ENCODE results near the gene ACER3.
"Not testable (repeated sequence)": the region's sequence is repeated elsewhere in the genome, so short reads cannot be mapped to it uniquely, and the experiment has no call there.

Gene ACER3

DNA sequence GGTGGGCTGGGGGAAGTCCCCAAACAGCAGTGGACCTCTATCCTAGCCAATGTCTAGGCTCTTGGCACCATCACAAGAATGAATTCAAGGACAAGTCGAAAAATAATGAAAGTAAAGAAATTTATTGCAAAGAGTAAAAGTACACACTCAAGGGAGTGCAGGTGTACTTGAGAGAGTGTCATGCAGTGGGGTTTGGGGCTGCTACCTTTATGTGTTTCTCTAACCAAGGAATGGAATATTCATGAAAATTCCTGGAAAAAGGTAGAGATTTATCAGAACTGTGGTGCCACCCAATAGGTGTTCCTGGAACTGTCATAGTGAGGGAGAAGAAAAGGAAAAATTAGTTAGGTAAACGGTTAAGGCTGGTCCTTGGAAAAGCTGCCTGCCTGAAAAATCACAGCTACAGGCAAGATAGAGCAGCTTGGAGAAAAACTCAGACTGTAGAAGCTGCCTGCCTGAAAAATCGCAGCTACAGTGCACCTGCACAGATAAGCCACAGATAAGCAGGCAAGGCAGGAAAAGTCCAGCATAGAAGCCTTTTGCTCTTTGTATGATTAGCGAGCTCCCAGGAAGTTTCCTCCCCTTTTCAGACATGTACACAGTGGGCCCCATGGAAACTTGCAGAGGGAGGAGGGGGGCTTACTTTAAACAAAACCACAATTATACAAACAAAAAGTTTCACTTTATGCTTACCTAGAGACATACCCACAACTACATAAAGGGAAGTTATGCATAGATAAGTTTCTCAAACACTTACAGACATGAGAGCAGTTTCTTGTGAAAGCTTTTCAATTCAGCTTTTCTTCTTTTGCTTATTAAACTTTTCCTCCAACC lies 102.1 kb downstream of the ACER3 start:
- DNase-seq, result no peak
- WGBS (ENCODE audit: extremely low coverage, insufficient coverage, low lambda C conversion rate), result no CpG with 5 or more reads among the region's 4 CpGs
- Histone ChIP-seq H3K9ac (ENCODE audit: low read length) (no peak overlapping the region), H3K4me2 (ENCODE audit: low read length) (no peak overlapping the region), H3K18ac (ENCODE audit: low read length) (no peak overlapping the region), H2BK15ac (replicated peaks; ENCODE audit: low read depth) (no peak overlapping the region), H3K36me3 (ENCODE audit: control insufficient read depth, insufficient read depth, low read length) (no peaks in the 10 kb centered on the region), H3K4me3 (ENCODE audit: low read length) (no peak overlapping the region), H3K27me3 (ENCODE audit: insufficient read depth, low read length, poor library complexity) (no peaks in the 10 kb centered on the region), H3K4ac (ENCODE audit: low read depth, low read length) (no peak overlapping the region), H4K8ac (ENCODE audit: low read depth, low read length) (no peak overlapping the region), H3K79me2 (ENCODE audit: control insufficient read depth, insufficient read depth, low read length) (no peaks in the 10 kb centered on the region), H2AK5ac (ENCODE audit: low read length) (no peak overlapping the region), H3K23ac (ENCODE audit: low read length) (no peak overlapping the region), H4K5ac (ENCODE audit: low read length) (no peak overlapping the region), H3K56ac (ENCODE audit: low read length) (no peak overlapping the region), H3K27ac (ENCODE audit: low read depth, low read length) (no peak overlapping the region), H2BK5ac (ENCODE audit: low read length) (no peak overlapping the region), H3K4me1 (ENCODE audit: control insufficient read depth, low read depth, low read length) (no peaks in the 10 kb centered on the region), H2BK120ac (ENCODE audit: low read depth, low read length) (no peak overlapping the region), H3K79me1 (ENCODE audit: low read length) (no peaks in the 10 kb centered on the region)

DNA sequence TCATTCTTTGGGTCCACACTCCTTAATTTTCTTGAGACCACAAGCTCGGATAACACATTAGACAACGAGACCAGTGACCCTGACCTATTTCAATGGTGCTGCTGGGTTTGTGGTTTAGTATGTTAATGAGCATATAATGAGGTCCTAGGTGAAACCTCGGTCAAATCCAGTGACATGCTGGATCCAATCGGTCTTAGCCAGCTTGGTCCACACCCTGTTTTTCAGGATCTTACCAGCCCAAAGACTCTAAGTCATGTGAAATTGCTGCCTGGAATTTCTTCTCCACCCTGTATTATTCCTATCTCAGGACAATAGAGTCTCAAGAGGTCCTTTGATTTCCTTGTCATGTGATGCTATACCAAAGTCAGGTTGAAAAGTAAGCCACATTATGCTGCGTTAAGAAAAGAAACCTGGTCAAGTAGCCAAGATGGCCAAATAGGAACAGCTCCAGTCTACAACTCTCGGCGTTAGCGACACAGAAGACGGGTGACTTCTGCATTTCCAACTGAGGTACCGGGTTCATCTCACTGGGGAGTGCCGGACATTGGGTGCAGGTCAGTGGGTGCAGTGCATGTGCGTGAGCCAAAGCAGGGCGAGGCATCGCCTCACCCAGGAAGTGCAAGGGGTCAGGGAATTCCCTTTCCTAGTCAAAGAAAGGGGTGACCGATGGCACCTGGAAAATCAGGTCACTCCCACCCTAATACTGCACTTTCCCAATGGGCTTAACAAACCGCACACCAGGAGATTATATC lies 102.9 kb downstream of the ACER3 start:
- not testable (repeated sequence) for H3K18ac ChIP-seq (ENCODE audit: low read length); H3K9ac ChIP-seq (ENCODE audit: low read length); H2AK5ac ChIP-seq (ENCODE audit: low read length); H3K4me2 ChIP-seq (ENCODE audit: low read length); H3K27me3 ChIP-seq (ENCODE audit: insufficient read depth, low read length, poor library complexity); H4K8ac ChIP-seq (ENCODE audit: low read depth, low read length); H3K36me3 ChIP-seq (ENCODE audit: control insufficient read depth, insufficient read depth, low read length); H3K4me3 ChIP-seq (ENCODE audit: low read length); H3K23ac ChIP-seq (ENCODE audit: low read length); H3K4me1 ChIP-seq (ENCODE audit: control insufficient read depth, low read depth, low read length); H2BK15ac ChIP-seq (replicated peaks; ENCODE audit: low read depth); H2BK120ac ChIP-seq (ENCODE audit: low read depth, low read length); H3K79me1 ChIP-seq (ENCODE audit: low read length); DNase-seq; H3K4ac ChIP-seq (ENCODE audit: low read depth, low read length); H3K27ac ChIP-seq (ENCODE audit: low read depth, low read length); H3K79me2 ChIP-seq (ENCODE audit: control insufficient read depth, insufficient read depth, low read length); H4K5ac ChIP-seq (ENCODE audit: low read length); H2BK5ac ChIP-seq (ENCODE audit: low read length); H3K56ac ChIP-seq (ENCODE audit: low read length)
- no CpG with 5 or more reads among the region's 16 CpGs for whole genome bisulfite sequencing (ENCODE audit: extremely low coverage, insufficient coverage, low lambda C conversion rate)

DNA sequence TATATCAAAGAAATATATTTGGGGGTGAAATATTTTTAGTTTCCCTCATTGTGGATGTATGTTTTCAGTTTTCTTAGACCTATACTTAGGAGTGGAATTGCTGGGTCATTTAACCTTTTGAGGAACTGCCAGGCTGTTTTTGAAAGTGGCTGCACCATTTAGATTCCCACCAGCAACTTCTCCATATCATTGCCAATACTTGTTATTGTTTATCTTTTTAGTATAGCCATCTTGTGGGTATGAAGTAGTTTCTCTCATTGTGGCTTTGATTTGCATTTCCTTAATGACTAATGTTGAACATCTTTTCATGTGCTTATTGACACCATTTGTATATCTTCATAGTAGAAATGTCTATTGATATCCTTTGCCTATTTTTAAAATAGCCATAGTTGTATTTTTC lies 111.3 kb downstream of the ACER3 start:
- no peaks in the 10 kb centered on the region for H3K79me1 ChIP-seq (ENCODE audit: low read length)
- H2AK5ac ChIP-seq (ENCODE audit: low read length), result no peak overlapping the region
- no peak overlapping the region for H3K23ac ChIP-seq (ENCODE audit: low read length)
- no peak overlapping the region for H2BK120ac ChIP-seq (ENCODE audit: low read depth, low read length)
- H3K27me3 ChIP-seq (ENCODE audit: insufficient read depth, low read length, poor library complexity), result no peaks in the 10 kb centered on the region
- no peak overlapping the region for H3K4me3 ChIP-seq (ENCODE audit: low read length)
- no peaks in the 10 kb centered on the region for H3K4me1 ChIP-seq (ENCODE audit: control insufficient read depth, low read depth, low read length)
- no peak overlapping the region for H3K27ac ChIP-seq (ENCODE audit: low read depth, low read length)
- no peaks in the 10 kb centered on the region for H3K79me2 ChIP-seq (ENCODE audit: control insufficient read depth, insufficient read depth, low read length)
- H4K5ac ChIP-seq (ENCODE audit: low read length), result no peak overlapping the region
- H4K8ac ChIP-seq (ENCODE audit: low read depth, low read length), result no peak overlapping the region
- no peak overlapping the region for H3K9ac ChIP-seq (ENCODE audit: low read length)
- no peak overlapping the region for H3K56ac ChIP-seq (ENCODE audit: low read length)
- H3K4ac ChIP-seq (ENCODE audit: low read depth, low read length), result no peak overlapping the region
- H3K36me3 ChIP-seq (ENCODE audit: control insufficient read depth, insufficient read depth, low read length), result no peaks in the 10 kb centered on the region
- no peak overlapping the region for H2BK5ac ChIP-seq (ENCODE audit: low read length)
- no peak for DNase-seq
- H3K4me2 ChIP-seq (ENCODE audit: low read length), result no peak overlapping the region
- no peak overlapping the region for H2BK15ac ChIP-seq (replicated peaks; ENCODE audit: low read depth)
- H3K18ac ChIP-seq (ENCODE audit: low read length), result no peak overlapping the region

DNA sequence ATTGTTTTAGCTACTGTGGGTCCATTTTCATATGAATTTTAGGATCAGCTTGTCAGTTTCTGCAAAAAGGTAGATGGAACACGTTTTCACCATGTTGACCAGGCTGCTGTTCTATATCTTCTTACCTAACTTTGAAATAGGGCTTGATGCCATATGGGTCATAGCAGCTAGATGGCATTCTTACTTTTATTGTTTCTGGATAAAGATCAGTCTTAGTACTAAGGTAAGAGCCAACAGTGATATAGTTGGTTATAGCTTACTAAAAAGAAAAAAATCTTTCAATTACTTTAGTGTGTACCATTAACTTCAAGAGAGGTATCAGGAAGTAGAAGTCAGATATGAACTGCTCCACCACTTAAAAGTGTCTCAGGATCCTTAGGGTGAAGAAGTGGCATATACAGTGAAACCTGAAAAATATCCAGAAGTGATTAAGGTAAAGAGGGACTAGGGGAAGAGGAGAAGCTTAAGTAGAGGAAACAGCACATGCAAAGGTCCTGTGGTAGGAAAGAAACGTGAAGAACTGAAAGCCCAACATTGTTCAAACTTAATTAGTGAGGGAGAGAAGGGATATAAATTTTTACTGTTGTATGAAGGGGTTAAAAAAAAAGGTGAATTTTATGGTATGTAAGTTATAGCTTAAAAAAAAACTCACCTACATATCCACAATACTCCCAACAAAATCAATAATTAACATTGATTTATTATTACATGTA lies 113.6 kb downstream of the ACER3 start:
- Histone ChIP-seq H3K4me2 (ENCODE audit: low read length) (no peak overlapping the region), H3K27me3 (ENCODE audit: insufficient read depth, low read length, poor library complexity) (no peaks in the 10 kb centered on the region), H3K56ac (ENCODE audit: low read length) (no peak overlapping the region), H4K5ac (ENCODE audit: low read length) (no peak overlapping the region), H3K23ac (ENCODE audit: low read length) (no peak overlapping the region), H4K8ac (ENCODE audit: low read depth, low read length) (no peak overlapping the region), H2BK5ac (ENCODE audit: low read length) (no peak overlapping the region), H3K79me1 (ENCODE audit: low read length) (no peaks in the 10 kb centered on the region), H3K4me3 (ENCODE audit: low read length) (no peak overlapping the region), H2BK15ac (replicated peaks; ENCODE audit: low read depth) (no peak overlapping the region), H3K18ac (ENCODE audit: low read length) (no peak overlapping the region), H3K4me1 (ENCODE audit: control insufficient read depth, low read depth, low read length) (no peaks in the 10 kb centered on the region), H2BK120ac (ENCODE audit: low read depth, low read length) (no peak overlapping the region), H3K27ac (ENCODE audit: low read depth, low read length) (no peak overlapping the region), H3K36me3 (ENCODE audit: control insufficient read depth, insufficient read depth, low read length) (no peaks in the 10 kb centered on the region), H3K4ac (ENCODE audit: low read depth, low read length) (no peak overlapping the region), H2AK5ac (ENCODE audit: low read length) (no peak overlapping the region), H3K79me2 (ENCODE audit: control insufficient read depth, insufficient read depth, low read length) (no peaks in the 10 kb centered on the region), H3K9ac (ENCODE audit: low read length) (no peak overlapping the region)
- no CpG with 5 or more reads among the region's 2 CpGs for WGBS (ENCODE audit: extremely low coverage, insufficient coverage, low lambda C conversion rate)
- no peak for DNase-seq

DNA sequence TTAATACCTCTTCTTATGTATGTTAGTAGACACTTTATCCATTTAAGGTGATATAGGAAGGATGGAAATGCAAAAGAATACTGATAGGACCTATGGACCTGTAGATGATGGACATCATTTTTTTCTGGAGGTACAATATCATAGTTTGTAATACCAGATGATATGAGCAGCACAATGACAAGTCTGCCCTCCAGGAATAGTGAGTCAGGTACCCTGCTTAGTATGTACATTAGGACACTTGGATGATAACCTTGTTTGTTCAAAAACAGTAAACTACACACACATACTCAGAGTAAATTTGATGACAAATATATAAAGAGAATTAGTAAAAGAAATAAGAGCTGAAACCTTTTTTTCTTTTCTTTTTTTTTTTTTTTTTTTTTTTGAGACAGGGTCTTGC lies 114.8 kb downstream of the ACER3 start:
- H2BK120ac ChIP-seq (ENCODE audit: low read depth, low read length), result no peak overlapping the region
- H2BK5ac ChIP-seq (ENCODE audit: low read length), result no peak overlapping the region
- H4K8ac ChIP-seq (ENCODE audit: low read depth, low read length), result no peak overlapping the region
- no peaks in the 10 kb centered on the region for H3K79me1 ChIP-seq (ENCODE audit: low read length)
- H3K36me3 ChIP-seq (ENCODE audit: control insufficient read depth, insufficient read depth, low read length), result no peaks in the 10 kb centered on the region
- no peak overlapping the region for H3K4me3 ChIP-seq (ENCODE audit: low read length)
- no peak overlapping the region for H2BK15ac ChIP-seq (replicated peaks; ENCODE audit: low read depth)
- H3K9ac ChIP-seq (ENCODE audit: low read length), result no peak overlapping the region
- DNase-seq, result no peak
- no peak overlapping the region for H3K23ac ChIP-seq (ENCODE audit: low read length)
- no peaks in the 10 kb centered on the region for H3K27me3 ChIP-seq (ENCODE audit: insufficient read depth, low read length, poor library complexity)
- no peak overlapping the region for H3K18ac ChIP-seq (ENCODE audit: low read length)
- H3K79me2 ChIP-seq (ENCODE audit: control insufficient read depth, insufficient read depth, low read length), result no peaks in the 10 kb centered on the region
- H3K4me2 ChIP-seq (ENCODE audit: low read length), result no peak overlapping the region
- no peak overlapping the region for H3K27ac ChIP-seq (ENCODE audit: low read depth, low read length)
- H3K4me1 ChIP-seq (ENCODE audit: control insufficient read depth, low read depth, low read length), result no peaks in the 10 kb centered on the region
- no peak overlapping the region for H3K56ac ChIP-seq (ENCODE audit: low read length)
- no peak overlapping the region for H4K5ac ChIP-seq (ENCODE audit: low read length)
- H3K4ac ChIP-seq (ENCODE audit: low read depth, low read length), result no peak overlapping the region
- no peak overlapping the region for H2AK5ac ChIP-seq (ENCODE audit: low read length)
